GM12878 (cell line): ENCODE measurements around the gene CPVL. TPM values are rescaled to one million over a fixed set of nuclear protein-coding genes. Genes with fewer than 3 reads are reported as not detected.
"Not testable (repeated sequence)": the region's sequence is repeated elsewhere in the genome, so short reads cannot be mapped to it uniquely, and the experiment has no call there.

ENCODE experiments used
- ATAC-seq: fragments of 200-7000 bp; cut with Tn5 transposase; 3 replicates; pipeline ENCODE4 v1.9.1; 2020; ENCODE audit warnings: mild to moderate bottlenecking, moderate library complexity
- BruUV-seq: library from RNA; stranded (reverse); fragments of 400-500 nt; replicated peaks from 2 replicates; lab custom pipeline; 2021; lab: Mats Ljungman, UMichigan
- CTCF ChIA-PET: fragments of 300-600 bp; sonication (Branson Sonifier 250); formaldehyde crosslinking; extraction: SDS; loops from one replicate; lab custom pipeline; 2021; ENCODE audit warnings: inconsistent platforms; lab: Yijun Ruan, JAX
- POLR2A ChIA-PET: fragments of 350-600 bp; formaldehyde crosslinking; extraction: SDS; loops from one replicate; lab custom pipeline; 2021; ENCODE audit warnings: inconsistent platforms; lab: Charles Lee
- RAD21 ChIA-PET: fragments of 300-600 bp; sonication (Branson Sonifier 250); formaldehyde crosslinking; loops from one replicate; lab custom pipeline; 2023; ENCODE audit warnings: antibody characterized with exemption; ENCODE audit not compliant: unreplicated experiment; lab: Charles Lee
- SMC1A ChIA-PET: fragments of 300-600 bp; sonication (Branson Sonifier 250); formaldehyde crosslinking; loops from one replicate; lab custom pipeline; 2023; ENCODE audit not compliant: unreplicated experiment, uncharacterized antibody; lab: Charles Lee
- DNase-seq: peaks from one replicate; pipeline ENCODE4 v3.0.0-alpha.2; 2011; ENCODE audit warnings: low read depth, low spot score
- FAIRE-seq: peaks from 3 replicates; lab custom pipeline; 2011; peaks lifted over from hg19 to GRCh38; lab: Jason Lieb, UNC
- H2AFZ ChIP-seq: 2 replicates; pipeline ENCODE4 v1.6.0; 2011; ENCODE audit warnings: low read depth, low read length, control low read depth; ENCODE audit not compliant: control insufficient read depth
- H3K27ac ChIP-seq: 2 replicates; pipeline ENCODE4 v1.5.1; 2011; ENCODE audit warnings: control low read depth; ENCODE audit not compliant: control insufficient read depth, insufficient read depth
- H3K27me3 ChIP-seq, 2 experiments: replicated peaks in 1 of 2; 2 replicates each; pipeline versions ENCODE4 v1.6.0 to v1.6.1; 2011; ENCODE audit warnings: low read length in 1 of 2; ENCODE audit not compliant: control insufficient read depth in 2 of 2, insufficient read depth in 2 of 2
- H3K36me3 ChIP-seq, 2 experiments: 2 replicates each; pipeline ENCODE4 v1.5.1; 2011; ENCODE audit warnings: low read length in 1 of 2; ENCODE audit not compliant: control insufficient read depth in 2 of 2, insufficient read depth in 2 of 2
- H3K4me1 ChIP-seq: 2 replicates; pipeline ENCODE4 v1.6.1; 2011; ENCODE audit warnings: mild to moderate bottlenecking, low read length, moderate library complexity, mixed read lengths; ENCODE audit not compliant: control insufficient read depth, insufficient read depth
- H3K4me2 ChIP-seq: 2 replicates; pipeline ENCODE4 v1.6.0; 2011; ENCODE audit warnings: control low read depth; ENCODE audit not compliant: control insufficient read depth, insufficient read depth
- H3K4me3 ChIP-seq: fragments of 200-600 bp; sonication (generic); 2 replicates; pipeline ENCODE4 v1.5.1; 2016
- H3K79me2 ChIP-seq: 2 replicates; pipeline ENCODE4 v1.6.0; 2011; ENCODE audit warnings: low read length; ENCODE audit not compliant: control insufficient read depth, insufficient read depth
- H3K9ac ChIP-seq: 2 replicates; pipeline ENCODE4 v1.8.0; 2011; ENCODE audit warnings: low read length, control low read depth, mixed read lengths; ENCODE audit not compliant: control insufficient read depth, insufficient read depth
- H3K9me3 ChIP-seq: replicated peaks from 3 replicates; pipeline ENCODE4 v1.5.1; 2011; ENCODE audit warnings: mild to moderate bottlenecking, low read length; ENCODE audit not compliant: control insufficient read depth, insufficient read depth
- H4K20me1 ChIP-seq: 2 replicates; pipeline ENCODE4 v1.6.0; 2011; ENCODE audit not compliant: control insufficient read depth, insufficient read depth
- ATF7 ChIP-seq: fragments of 450-650 bp; IDR thresholded peaks from 2 replicates; pipeline ENCODE4 v1.6.1; 2016; ENCODE audit warnings: low read depth, mild to moderate bottlenecking
- BACH1 ChIP-seq: fragments of 450-650 bp; IDR thresholded peaks from 2 replicates; pipeline ENCODE4 v1.6.1; 2017; ENCODE audit warnings: mild to moderate bottlenecking, borderline replicate concordance
- BCLAF1 ChIP-seq: fragments of 450-650 bp; IDR thresholded peaks from 2 replicates; pipeline ENCODE4 v1.6.1; 2017; ENCODE audit warnings: antibody characterized with exemption, mild to moderate bottlenecking, moderate library complexity
- CHD1 ChIP-seq: IDR thresholded peaks from 2 replicates; pipeline ENCODE4 v1.6.1; 2012; ENCODE audit warnings: low read depth, low read length, improper control_type of control experiment
- CREM ChIP-seq: IDR thresholded peaks from 2 replicates; pipeline ENCODE4 v1.6.1; 2014; ENCODE audit warnings: antibody characterized with exemption, low read depth
- DPF2 ChIP-seq: fragments of 450-650 bp; IDR thresholded peaks from 2 replicates; pipeline ENCODE4 v1.6.1; 2017; ENCODE audit warnings: mild to moderate bottlenecking
- ELK1 ChIP-seq: IDR thresholded peaks from 2 replicates; pipeline ENCODE4 v1.6.1; 2012; ENCODE audit warnings: low read depth, low read length, improper control_type of control experiment
- EP300 ChIP-seq, 2 experiments: fragments of 150-350 bp in 1 of 2; IDR thresholded peaks; 2 replicates each; pipeline ENCODE4 v1.6.1; 2011 to 2012; ENCODE audit warnings: low read depth in 2 of 2, low read length in 2 of 2, borderline replicate concordance in 1 of 2, improper control_type of control experiment in 1 of 2, inconsistent platforms in 1 of 2; ENCODE audit not compliant: control insufficient read depth in 1 of 2
- FOS ChIP-seq: IDR thresholded peaks from 3 replicates; pipeline ENCODE4 v1.6.1; 2011; ENCODE audit warnings: borderline replicate concordance; ENCODE audit not compliant: insufficient read length; ENCODE audit errors: extremely low read depth
- FOXK2 ChIP-seq: fragments of 450-650 bp; IDR thresholded peaks from 2 replicates; pipeline ENCODE4 v1.6.1; 2017; ENCODE audit warnings: mild to moderate bottlenecking, moderate library complexity
- KLF5 ChIP-seq: fragments of 450-650 bp; IDR thresholded peaks from 2 replicates; pipeline ENCODE4 v1.6.1; 2014; ENCODE audit warnings: mild to moderate bottlenecking; ENCODE audit not compliant: partially characterized antibody
- WGBS: methylation state at CpG from one replicate; pipeline ENCODE4 v1.1.6; 2016; ENCODE audit warnings: low lambda C conversion rate; ENCODE audit not compliant: insufficient replicate concordance, insufficient coverage; ENCODE audit errors: missing lambda C conversion rate; 5-methylcytosine and 5-hydroxymethylcytosine counted together
- in situ Hi-C: fragments of 300-500 bp; cut with MboI; formaldehyde crosslinking; loops from 9 replicates; pipeline ENCODE4 v1.14.3; 2018; ENCODE audit warnings: mixed read lengths
- intact Hi-C: fragments of 100-400 bp; cut with micrococcal nuclease; formaldehyde crosslinking; loops from one replicate; pipeline ENCODE4 v1.14.2; 2022; ENCODE audit not compliant: unreplicated experiment
- polyA plus RNA-seq, 11 experiments: library from polyadenylated mRNA; depleted of rRNA in 4 of 11; unstranded in 6 of 11; stranded (reverse) in 5 of 11; fragments of >200 nt; fragmentation: Nextera tagmentation in 4 of 11; fragmentation: Illumina TruSeq in 1 of 11; extraction: Ambion mirVana in 4 of 11; extraction: Trizol in 1 of 11; gene quantifications; 1 replicate in 1 of 11; 2 replicates in 10 of 11; pipeline versions ENCODE4 v1.2.1 to v1.2.3, GENCODE V29; 2011 to 2016; ENCODE audit warnings: inconsistent platforms in 2 of 11, missing spikeins in 2 of 11, low read depth in 1 of 11
- total RNA-seq, 4 experiments: library from RNA; depleted of rRNA in 3 of 4; stranded (reverse); fragments of >200 nt in 3 of 4; fragmentation: Illumina TruSeq in 1 of 4; extraction: Trizol in 1 of 4; gene quantifications; 2 replicates each; pipeline versions ENCODE4 v1.2.1 to v1.2.3, GENCODE V29; 2013 to 2021

Gene CPVL
- total and polyA plus RNA-seq, 10 of the 15 experiments (the other 5 are each of a cell fraction or from before 2014, with no cell fraction given): 0.59 TPM; not detected in 9

- TF ChIP-seq ELK1: no peak
- TF ChIP-seq CHD1: no peak
Measured at GRCh38 chr7:29096446-29096730, 49.9 kb downstream of the CPVL start (continued).

- no peak for FAIRE-seq
- ATAC-seq: no peak
- POLR2A ChIA-PET: no interaction called here
Measured at GRCh38 chr7:29095631-29096445, 50.5 kb downstream of the CPVL start.

GRCh38 chr7:29093091-29093490 lies 53.2 kb downstream of the CPVL start:
- DNase-seq, SMC1A ChIA-PET, BruUV-seq, H4K20me1 ChIP-seq, H3K79me2 ChIP-seq, intact Hi-C loops, H3K36me3 ChIP-seq, H3K4me2 ChIP-seq, RAD21 ChIA-PET, H3K27ac ChIP-seq, H3K4me1 ChIP-seq, FAIRE-seq, ATAC-seq, H2AFZ ChIP-seq, H3K9ac ChIP-seq, H3K27me3 ChIP-seq, H3K4me3 ChIP-seq, H3K9me3 ChIP-seq, in situ Hi-C loops: not testable (repeated sequence)
- POLR2A ChIA-PET: interaction anchor here (0.6 kb wide), 1 partner anchor 111 kb away, joined by 3 read pairs; no protein-coding TSS in a partner anchor
- CTCF ChIA-PET: interaction anchor here (0.6 to 1.3 kb wide), 2 partner anchors 166 to 168 kb away, joined by 3 read pairs; no protein-coding TSS in a partner anchor
- 38% methylated on average over 6 of the region's 11 CpGs for WGBS

More at GRCh38 chr7:29095631-29096445, 50.5 kb downstream of the CPVL start:
- ChIA-PET CTCF (interaction anchor here (0.9 to 16.4 kb wide), 3 partner anchors 11 to 171 kb away, joined by 4 to 375 read pairs (median 7); no protein-coding TSS in a partner anchor), RAD21 (interaction anchor here (1.0 kb wide), 1 partner anchor 11 kb away, joined by 3 read pairs; no protein-coding TSS in a partner anchor), SMC1A (no interaction called here)
- no peak overlapping the region for H3K4me3 ChIP-seq
- DNase-seq: no peak
- TF ChIP-seq DPF2 (no peak), ATF7 (no peak), KLF5 (no peak), CREM (no peak), FOS (no peak), EP300 (IDR thresholded peaks at IDR 0.05; ENCODE audit: borderline replicate concordance in 1 of 2, control insufficient read depth in 1 of 2, low read depth in 2 of 2, low read length in 2 of 2) (no peak), BACH1 (no peak), BCLAF1 (no peak), FOXK2 (no peak)
- no peaks in the 10 kb centered on the region for H3K9me3 ChIP-seq
- H3K27ac ChIP-seq: no peak overlapping the region
- no peak overlapping the region for H3K9ac ChIP-seq
- H3K4me1 ChIP-seq: peaks cover 5% of the 10 kb centered on the region; the same call in 1 of the 2 replicates
- BruUV-seq: no TSS peak
- no peak overlapping the region for H3K4me2 ChIP-seq
- no peaks in the 10 kb centered on the region for H4K20me1 ChIP-seq
- intact Hi-C loops: no loop called here
- H2AFZ ChIP-seq: no peak overlapping the region
- no peaks in the 10 kb centered on the region for H3K36me3 ChIP-seq
- in situ Hi-C loops: no loop called here
- H3K79me2 ChIP-seq: no peaks in the 10 kb centered on the region
- H3K27me3 ChIP-seq: peaks cover 0 to 2% of the 10 kb centered on the region in 2 experiments; a peak in 1 of 4 replicates
- 40% methylated on average over 8 of the region's 8 CpGs for WGBS
